CD4-positive, alpha-beta T cell treated with Interleukin-12 subunit alpha and Interleukin-12 subunit beta, for 1 hour (primary cell): Measurements from ENCODE around the gene LSM12.
"Not testable (repeated sequence)": the region's sequence is repeated elsewhere in the genome, so short reads cannot be mapped to it uniquely, and the experiment has no call there.

Experiments
- DNase-seq: peaks from one replicate; pipeline ENCODE4 v3.0.0-alpha.2; 2020

The LSM12 gene

GRCh38 chr17:44006272-44006597, 60.2 kb downstream of the LSM12 start:
- peak; percentile 26 for DNase-seq

- peak; percentile 41 for DNase-seq
These were observed 60.8 kb downstream of the LSM12 start for GRCh38 chr17:44005527-44006271.

- peak; percentile 25 for DNase-seq
These were observed 61.5 kb downstream of the LSM12 start for GRCh38 chr17:44004761-44005526.

- peak; percentile 31 for DNase-seq
These were observed 62.3 kb downstream of the LSM12 start, which contains the start of gene NAGS for GRCh38 chr17:44004077-44004760. TSS of gene NAGS (plus strand) at chr17:44004622. CDS start at chr17:44004664, 42 bp downstream.

GRCh38 chr17:44002141-44002848, 64.2 kb downstream of the LSM12 start:
- DNase-seq, result no peak

GRCh38 chr17:44001461-44001920, 65.0 kb downstream of the LSM12 start:
- DNase-seq, result no peak

GRCh38 chr17:44000871-44001460, 65.5 kb downstream of the LSM12 start:
- no peak for DNase-seq

GRCh38 chr17:44000141-44000860, 66.2 kb downstream of the LSM12 start:
- no peak for DNase-seq

GRCh38 chr17:43999024-43999423, 67.4 kb downstream of the LSM12 start:
- DNase-seq, result no peak

GRCh38 chr17:43998552-43998951, 67.9 kb downstream of the LSM12 start:
- DNase-seq, result no peak

- DNase-seq, result not testable (repeated sequence)
These were observed 69.3 kb downstream of the LSM12 start for GRCh38 chr17:43997180-43997579.

- DNase-seq, result no peak
These were observed 71.4 kb downstream of the LSM12 start for GRCh38 chr17:43995150-43995471.

- DNase-seq, result peak; percentile 71
These were observed 72.0 kb downstream of the LSM12 start for GRCh38 chr17:43994272-43995149.

GRCh38 chr17:43992641-43993040, 73.8 kb downstream of the LSM12 start:
- no peak for DNase-seq

GRCh38 chr17:43988301-43988700, 78.2 kb downstream of the LSM12 start:
- no peak for DNase-seq

GRCh38 chr17:43987131-43988021, 79.1 kb downstream of the LSM12 start:
- no peak for DNase-seq

GRCh38 chr17:43986225-43986981, 80.1 kb downstream of the LSM12 start:
- no peak for DNase-seq

- DNase-seq, result no peak
These were observed 82.0 kb downstream of the LSM12 start for GRCh38 chr17:43984521-43984920.
